ENCODE data around the gene ENTPD8. TPM values are rescaled to one million over a fixed set of nuclear protein-coding genes. Genes with fewer than 3 reads are reported as not detected.

ENTPD8 gene
- total and polyA plus RNA-seq, 2 of the 13 experiments (the other 11 are each of a cell fraction or from before 2014, with no cell fraction given), result 0.26 to 0.44 TPM

DNA sequence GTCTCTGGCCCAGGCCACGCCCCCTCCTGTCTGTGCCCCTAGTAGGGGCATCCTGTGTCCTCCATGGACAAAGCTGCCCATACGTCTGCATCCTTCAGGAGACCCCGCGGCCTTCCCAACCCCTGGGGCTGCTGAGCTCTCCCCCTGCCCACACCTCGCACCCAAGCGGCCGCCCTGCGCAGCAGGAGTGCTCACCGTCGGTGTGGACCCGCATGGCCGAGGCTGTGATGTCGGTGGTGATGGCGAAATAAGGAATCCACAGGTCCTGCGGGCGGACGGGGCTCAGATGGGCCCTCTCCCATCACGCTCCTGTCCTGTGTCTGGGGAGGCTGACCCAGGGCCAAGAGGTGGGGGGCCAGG is 22.8 kb upstream of the ENTPD8 start (continued):
- no peak for TF ChIP-seq ZNF44 (CRISPR knock-in tag; IDR thresholded peaks at IDR 0.05)
- no peak for TF ChIP-seq STAT5B (CRISPR knock-in tag; IDR thresholded peaks at IDR 0.05)
- 0 out of 2 replicates have a peak, but pooled peaks have one; percentile 49 for TF ChIP-seq ZBTB7A (CRISPR knock-in tag; IDR thresholded peaks at IDR 0.05)
- no peak for TF ChIP-seq AKAP8 (CRISPR knock-in tag; IDR thresholded peaks at IDR 0.05)
- no peak for TF ChIP-seq CC2D1A (CRISPR knock-in tag; IDR thresholded peaks at IDR 0.05)
- TF ChIP-seq NR2F2 (IDR thresholded peaks at IDR 0.05; ENCODE audit: borderline replicate concordance, low read depth), result no peak
- no peak for TF ChIP-seq ZNF256 (CRISPR knock-in tag; conservative IDR thresholded peaks at IDR 0.05)
- TF ChIP-seq REL (CRISPR knock-in tag; conservative IDR thresholded peaks at IDR 0.05), result no peak
- 0 out of 2 replicates have a peak, but pooled peaks have one; percentile 28 for TF ChIP-seq ZNF350 (CRISPR knock-in tag; IDR thresholded peaks at IDR 0.05; ENCODE audit: borderline replicate concordance, low read depth)
- TF ChIP-seq ZBTB38 (CRISPR knock-in tag; IDR thresholded peaks at IDR 0.05), result peak; percentile 100
- TF ChIP-seq KDM2A (CRISPR knock-in tag; IDR thresholded peaks at IDR 0.05; ENCODE audit: borderline replicate concordance, low read depth), result no peak
- TF ChIP-seq PRPF4 (IDR thresholded peaks at IDR 0.05; ENCODE audit: low read depth, low read length, poor library complexity, severe bottlenecking), result peak; percentile 65
- TF ChIP-seq SNRNP70 (IDR thresholded peaks at IDR 0.05; ENCODE audit: low read depth, low read length), result no peak
- no peak for TF ChIP-seq TOPORS (CRISPR knock-in tag; IDR thresholded peaks at IDR 0.05)
- TF ChIP-seq ADNP (CRISPR knock-in tag; IDR thresholded peaks at IDR 0.05), result no peak
- 0 out of 2 replicates have a peak, but pooled peaks have one; percentile 4 for TF ChIP-seq ZNF776 (CRISPR knock-in tag; IDR thresholded peaks at IDR 0.05)
- no peak for TF ChIP-seq ZNF605 (CRISPR knock-in tag; IDR thresholded peaks at IDR 0.05)
- TF ChIP-seq ZFYVE20 (CRISPR knock-in tag; IDR thresholded peaks at IDR 0.05; ENCODE audit: borderline replicate concordance, low read depth), result no peak
- TF ChIP-seq ZNF564 (CRISPR knock-in tag; IDR thresholded peaks at IDR 0.05), result no peak
- TF ChIP-seq HNF1A (IDR thresholded peaks at IDR 0.05; ENCODE audit: low read depth), result no peak
- no peak for TF ChIP-seq HNF1A (CRISPR knock-in tag; IDR thresholded peaks at IDR 0.05; ENCODE audit: borderline replicate concordance)
- TF ChIP-seq, protein P1, sequence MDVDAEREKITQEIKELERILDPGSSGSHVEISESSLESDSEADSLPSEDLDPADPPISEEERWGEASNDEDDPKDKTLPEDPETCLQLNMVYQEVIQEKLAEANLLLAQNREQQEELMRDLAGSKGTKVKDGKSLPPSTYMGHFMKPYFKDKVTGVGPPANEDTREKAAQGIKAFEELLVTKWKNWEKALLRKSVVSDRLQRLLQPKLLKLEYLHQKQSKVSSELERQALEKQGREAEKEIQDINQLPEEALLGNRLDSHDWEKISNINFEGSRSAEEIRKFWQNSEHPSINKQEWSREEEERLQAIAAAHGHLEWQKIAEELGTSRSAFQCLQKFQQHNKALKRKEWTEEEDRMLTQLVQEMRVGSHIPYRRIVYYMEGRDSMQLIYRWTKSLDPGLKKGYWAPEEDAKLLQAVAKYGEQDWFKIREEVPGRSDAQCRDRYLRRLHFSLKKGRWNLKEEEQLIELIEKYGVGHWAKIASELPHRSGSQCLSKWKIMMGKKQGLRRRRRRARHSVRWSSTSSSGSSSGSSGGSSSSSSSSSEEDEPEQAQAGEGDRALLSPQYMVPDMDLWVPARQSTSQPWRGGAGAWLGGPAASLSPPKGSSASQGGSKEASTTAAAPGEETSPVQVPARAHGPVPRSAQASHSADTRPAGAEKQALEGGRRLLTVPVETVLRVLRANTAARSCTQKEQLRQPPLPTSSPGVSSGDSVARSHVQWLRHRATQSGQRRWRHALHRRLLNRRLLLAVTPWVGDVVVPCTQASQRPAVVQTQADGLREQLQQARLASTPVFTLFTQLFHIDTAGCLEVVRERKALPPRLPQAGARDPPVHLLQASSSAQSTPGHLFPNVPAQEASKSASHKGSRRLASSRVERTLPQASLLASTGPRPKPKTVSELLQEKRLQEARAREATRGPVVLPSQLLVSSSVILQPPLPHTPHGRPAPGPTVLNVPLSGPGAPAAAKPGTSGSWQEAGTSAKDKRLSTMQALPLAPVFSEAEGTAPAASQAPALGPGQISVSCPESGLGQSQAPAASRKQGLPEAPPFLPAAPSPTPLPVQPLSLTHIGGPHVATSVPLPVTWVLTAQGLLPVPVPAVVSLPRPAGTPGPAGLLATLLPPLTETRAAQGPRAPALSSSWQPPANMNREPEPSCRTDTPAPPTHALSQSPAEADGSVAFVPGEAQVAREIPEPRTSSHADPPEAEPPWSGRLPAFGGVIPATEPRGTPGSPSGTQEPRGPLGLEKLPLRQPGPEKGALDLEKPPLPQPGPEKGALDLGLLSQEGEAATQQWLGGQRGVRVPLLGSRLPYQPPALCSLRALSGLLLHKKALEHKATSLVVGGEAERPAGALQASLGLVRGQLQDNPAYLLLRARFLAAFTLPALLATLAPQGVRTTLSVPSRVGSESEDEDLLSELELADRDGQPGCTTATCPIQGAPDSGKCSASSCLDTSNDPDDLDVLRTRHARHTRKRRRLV (CRISPR knock-in tag; IDR thresholded peaks at IDR 0.05), result no peak
- TF ChIP-seq ZNF784 (CRISPR knock-in tag; IDR thresholded peaks at IDR 0.05; ENCODE audit: borderline replicate concordance), result 0 out of 2 replicates have a peak, but pooled peaks have one; percentile 44
